H9 (cell line): Measurements from ENCODE around the gene MLANA. TPM values are rescaled to one million over a fixed set of nuclear protein-coding genes. Genes with fewer than 3 reads are reported as not detected.

Experiments
- DNase-seq: peaks from one replicate; pipeline ENCODE4 v3.0.0-alpha.2; 2017
- H2AFZ ChIP-seq: one replicate; pipeline ENCODE4 v1.6.1; 2013; ENCODE audit warnings: mild to moderate bottlenecking, low read length, control low read depth, moderate library complexity
- H2AK5ac ChIP-seq: 2 replicates; pipeline ENCODE4 v1.6.1; 2013; ENCODE audit warnings: low read length, control low read depth, mixed read lengths; ENCODE audit not compliant: insufficient read length
- H2BK120ac ChIP-seq: one replicate; pipeline ENCODE4 v1.6.1; 2013; ENCODE audit warnings: low read depth, mild to moderate bottlenecking, low read length, control low read depth, inconsistent platforms; ENCODE audit not compliant: poor library complexity, severe bottlenecking
- H2BK12ac ChIP-seq: 2 replicates; pipeline ENCODE4 v1.6.1; 2013; ENCODE audit warnings: low read length, control low read depth, mixed read lengths, low read depth; ENCODE audit not compliant: insufficient read length
- H2BK15ac ChIP-seq: 2 replicates; pipeline ENCODE4 v1.6.1; 2013; ENCODE audit warnings: low read depth, low read length, control low read depth
- H2BK20ac ChIP-seq: one replicate; pipeline ENCODE4 v1.6.1; 2013; ENCODE audit warnings: low read depth, mild to moderate bottlenecking, low read length, control low read depth, inconsistent platforms; ENCODE audit not compliant: poor library complexity, severe bottlenecking
- H2BK5ac ChIP-seq: 2 replicates; pipeline ENCODE4 v1.6.1; 2013; ENCODE audit warnings: low read length, control low read depth, mixed read lengths; ENCODE audit not compliant: insufficient read length
- H3K14ac ChIP-seq: 2 replicates; pipeline ENCODE4 v1.6.1; 2013; ENCODE audit warnings: low read length, control low read depth; ENCODE audit not compliant: insufficient read depth
- H3K18ac ChIP-seq: 2 replicates; pipeline ENCODE4 v1.6.1; 2013; ENCODE audit warnings: low read depth, mild to moderate bottlenecking, mixed read lengths, low read length, control low read depth; ENCODE audit not compliant: insufficient read length
- H3K23ac ChIP-seq: 2 replicates; pipeline ENCODE4 v1.6.1; 2013; ENCODE audit warnings: low read length, control low read depth, mixed read lengths, low read depth; ENCODE audit not compliant: insufficient read length
- H3K23me2 ChIP-seq: 2 replicates; pipeline ENCODE4 v1.6.1; 2013; ENCODE audit warnings: low read depth, mild to moderate bottlenecking, mixed read lengths, low read length, control low read depth; ENCODE audit not compliant: insufficient read length, poor library complexity, severe bottlenecking
- H3K27ac ChIP-seq: 2 replicates; pipeline ENCODE4 v1.5.1; 2013; ENCODE audit warnings: low read length, control low read depth, mixed read lengths, low read depth; ENCODE audit not compliant: insufficient read length
- H3K27me3 ChIP-seq: 2 replicates; pipeline ENCODE4 v1.6.1; 2013; ENCODE audit warnings: low read length, control low read depth, inconsistent platforms; ENCODE audit not compliant: insufficient read depth
- H3K4ac ChIP-seq: 2 replicates; pipeline ENCODE4 v1.6.1; 2013; ENCODE audit warnings: low read depth, mild to moderate bottlenecking, control low read depth, inconsistent platforms, low read length, moderate library complexity
- H3K4me1 ChIP-seq: 2 replicates; pipeline ENCODE4 v1.6.1; 2013; ENCODE audit warnings: low read length, control low read depth, inconsistent platforms; ENCODE audit not compliant: insufficient read depth
- H3K4me2 ChIP-seq: 2 replicates; pipeline ENCODE4 v1.6.1; 2013; ENCODE audit warnings: low read length, control low read depth, mixed read lengths; ENCODE audit not compliant: insufficient read length, insufficient read depth
- H3K56ac ChIP-seq: 2 replicates; pipeline ENCODE4 v1.6.1; 2013; ENCODE audit warnings: low read depth, mild to moderate bottlenecking, mixed read lengths, low read length, control low read depth; ENCODE audit not compliant: insufficient read length
- H3K79me1 ChIP-seq: 2 replicates; pipeline ENCODE4 v1.6.1; 2013; ENCODE audit warnings: low read depth, mild to moderate bottlenecking, moderate library complexity, low read length, control low read depth, inconsistent platforms; ENCODE audit not compliant: insufficient read depth, poor library complexity, severe bottlenecking
- H3K79me2 ChIP-seq: 2 replicates; pipeline ENCODE4 v1.6.1; 2013; ENCODE audit warnings: low read length, control low read depth, inconsistent platforms; ENCODE audit not compliant: insufficient read depth
- H3K9ac ChIP-seq: 2 replicates; pipeline ENCODE4 v1.6.1; 2013; ENCODE audit warnings: low read length, control low read depth, mixed read lengths; ENCODE audit not compliant: insufficient read length; ENCODE audit errors: extremely low read depth
- H3K9me3 ChIP-seq: one replicate; pipeline ENCODE4 v1.6.1; 2013; ENCODE audit warnings: low read depth, low read length, inconsistent platforms; ENCODE audit not compliant: control insufficient read depth
- H3T11ph ChIP-seq: one replicate; pipeline ENCODE4 v1.6.1; 2013; ENCODE audit warnings: mild to moderate bottlenecking, low read length, control low read depth, inconsistent platforms
- H4K20me1 ChIP-seq: one replicate; pipeline ENCODE4 v1.6.1; 2013; ENCODE audit not compliant: control insufficient read depth, insufficient read length, insufficient read depth
- H4K5ac ChIP-seq: 2 replicates; pipeline ENCODE4 v1.6.1; 2013; ENCODE audit warnings: low read depth, mild to moderate bottlenecking, mixed read lengths, low read length, control low read depth; ENCODE audit not compliant: insufficient read length
- H4K8ac ChIP-seq: replicated peaks from 2 replicates; pipeline ENCODE4 v1.6.1; 2013; ENCODE audit warnings: low read length, control low read depth, mixed read lengths, low read depth; ENCODE audit not compliant: insufficient read length
- H4K91ac ChIP-seq: 2 replicates; pipeline ENCODE4 v1.6.1; 2013; ENCODE audit warnings: low read depth, mild to moderate bottlenecking, moderate library complexity, mixed read lengths, low read length, control low read depth; ENCODE audit not compliant: insufficient read length
- H3K27ac Mint-ChIP-seq, 3 experiments: 2 replicates in 2 of 3; 3 replicates in 1 of 3; pipeline ENCODE4 v1.8.0; 2020 to 2021; ENCODE audit warnings: mixed read lengths in 3 of 3, mild to moderate bottlenecking in 1 of 3, moderate library complexity in 1 of 3
- H3K27me3 Mint-ChIP-seq: 2 replicates; pipeline ENCODE4 v1.8.0; 2021; ENCODE audit warnings: low read depth, mild to moderate bottlenecking, moderate library complexity, mixed read lengths
- H3K36me3 Mint-ChIP-seq, 3 experiments: 2 replicates in 2 of 3; 3 replicates in 1 of 3; pipeline ENCODE4 v1.8.0; 2020 to 2021; ENCODE audit warnings: low read depth in 3 of 3, mixed read lengths in 3 of 3; ENCODE audit not compliant: insufficient read depth in 1 of 3
- H3K4me1 Mint-ChIP-seq, 2 experiments: 2 replicates each; pipeline ENCODE4 v1.8.0; 2020; ENCODE audit warnings: mixed read lengths in 2 of 2
- H3K4me3 Mint-ChIP-seq, 2 experiments: 2 replicates in 1 of 2; 3 replicates in 1 of 2; pipeline ENCODE4 v1.8.0; 2020 to 2021; ENCODE audit warnings: mild to moderate bottlenecking in 2 of 2, mixed read lengths in 2 of 2, moderate library complexity in 1 of 2
- H3K9me3 Mint-ChIP-seq, 2 experiments: 2 replicates in 1 of 2; 3 replicates in 1 of 2; pipeline ENCODE4 v1.8.0; 2020; ENCODE audit warnings: mild to moderate bottlenecking in 2 of 2, mixed read lengths in 2 of 2, moderate library complexity in 1 of 2
- WGBS: extraction: QIAGEN DNeasy Blood & Tissue Kit; methylation state at CpG from one replicate; pipeline ENCODE4 v1.1.7; 2013; ENCODE audit warnings: missing lambda C conversion rate, low lambda C conversion rate, mixed read lengths; ENCODE audit not compliant: insufficient read length; ENCODE audit errors: extremely low coverage; 5-methylcytosine and 5-hydroxymethylcytosine counted together
- total RNA-seq: library from RNA; stranded (reverse); gene quantifications from 2 replicates; pipeline ENCODE4 v1.2.1, GENCODE V29; 2021
- TF ChIP-seq, protein P1 (sequence below): fragments of 200-600 bp; sonication (generic); conservative IDR thresholded peaks from 3 replicates; pipeline ENCODE4 v1.8.0; 2021; ENCODE audit warnings: antibody characterized with exemption, mild to moderate bottlenecking

The MLANA gene
- total RNA-seq, 1 experiment from 2014 or later = not detected

DNA sequence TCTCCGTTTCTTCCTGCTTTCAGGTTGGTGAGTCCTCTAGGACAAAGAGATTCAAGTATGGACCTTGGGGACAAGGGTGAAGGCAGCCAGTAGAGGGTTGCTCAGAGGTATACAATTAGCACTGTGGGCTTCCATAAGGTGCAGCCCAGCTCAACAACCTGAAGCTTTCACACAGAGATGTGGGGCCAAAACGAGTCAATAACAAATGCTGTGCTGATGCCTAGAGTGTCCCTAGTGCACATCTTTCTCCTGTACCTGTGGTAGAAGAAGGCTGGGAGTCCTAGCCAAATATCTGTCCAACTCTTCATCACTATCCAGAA is 20.7 kb upstream of the MLANA start:
- Histone ChIP-seq H3K56ac (no peak overlapping the region), H3T11ph (no peak overlapping the region), H2BK15ac (no peak overlapping the region), H3K23me2 (no peaks in the 10 kb centered on the region), H4K91ac (no peak overlapping the region), H2BK5ac (no peak overlapping the region), H3K9me3 (no peaks in the 10 kb centered on the region), H4K8ac (no peak overlapping the region), H3K27ac (no peak overlapping the region), H2BK120ac (no peak overlapping the region), H3K4me2 (no peak overlapping the region), H3K79me2 (no peaks in the 10 kb centered on the region), H2AFZ (no peak overlapping the region), H3K14ac (no peak overlapping the region), H4K20me1 (no peaks in the 10 kb centered on the region), H3K9ac (no peak overlapping the region), H4K5ac (no peak overlapping the region), H2BK12ac (peak overlapping the region; percentile 45), H3K23ac (no peak overlapping the region), H3K4ac (no peak overlapping the region), H2BK20ac (no peak overlapping the region), H3K18ac (no peak overlapping the region), H3K4me1 (0 out of 2 replicates have a peak, but pooled peaks cover 4% of the 10 kb centered on the region), H2AK5ac (no peak overlapping the region), H3K79me1 (no peaks in the 10 kb centered on the region), H3K27me3 (no peaks in the 10 kb centered on the region)
- Mint-ChIP-seq H3K4me3 (no peak overlapping the region), H3K27me3 (peaks cover 5% of the 10 kb centered on the region), H3K9me3 (no peaks in the 10 kb centered on the region), H3K27ac (0 out of 7 replicates have a peak overlapping the region, but pooled peaks of 1 of the 3 experiments have one; percentile 31), H3K36me3 (no peaks in the 10 kb centered on the region), H3K4me1 (peaks cover 11 to 18% of the 10 kb centered on the region in 2 experiments)
- TF ChIP-seq, protein P1, sequence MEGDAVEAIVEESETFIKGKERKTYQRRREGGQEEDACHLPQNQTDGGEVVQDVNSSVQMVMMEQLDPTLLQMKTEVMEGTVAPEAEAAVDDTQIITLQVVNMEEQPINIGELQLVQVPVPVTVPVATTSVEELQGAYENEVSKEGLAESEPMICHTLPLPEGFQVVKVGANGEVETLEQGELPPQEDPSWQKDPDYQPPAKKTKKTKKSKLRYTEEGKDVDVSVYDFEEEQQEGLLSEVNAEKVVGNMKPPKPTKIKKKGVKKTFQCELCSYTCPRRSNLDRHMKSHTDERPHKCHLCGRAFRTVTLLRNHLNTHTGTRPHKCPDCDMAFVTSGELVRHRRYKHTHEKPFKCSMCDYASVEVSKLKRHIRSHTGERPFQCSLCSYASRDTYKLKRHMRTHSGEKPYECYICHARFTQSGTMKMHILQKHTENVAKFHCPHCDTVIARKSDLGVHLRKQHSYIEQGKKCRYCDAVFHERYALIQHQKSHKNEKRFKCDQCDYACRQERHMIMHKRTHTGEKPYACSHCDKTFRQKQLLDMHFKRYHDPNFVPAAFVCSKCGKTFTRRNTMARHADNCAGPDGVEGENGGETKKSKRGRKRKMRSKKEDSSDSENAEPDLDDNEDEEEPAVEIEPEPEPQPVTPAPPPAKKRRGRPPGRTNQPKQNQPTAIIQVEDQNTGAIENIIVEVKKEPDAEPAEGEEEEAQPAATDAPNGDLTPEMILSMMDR = no peak
- no peak for DNase-seq
- no CpG with 5 or more reads among the region's 2 CpGs for WGBS
